ENCODE data around the gene GJD3.

DNA sequence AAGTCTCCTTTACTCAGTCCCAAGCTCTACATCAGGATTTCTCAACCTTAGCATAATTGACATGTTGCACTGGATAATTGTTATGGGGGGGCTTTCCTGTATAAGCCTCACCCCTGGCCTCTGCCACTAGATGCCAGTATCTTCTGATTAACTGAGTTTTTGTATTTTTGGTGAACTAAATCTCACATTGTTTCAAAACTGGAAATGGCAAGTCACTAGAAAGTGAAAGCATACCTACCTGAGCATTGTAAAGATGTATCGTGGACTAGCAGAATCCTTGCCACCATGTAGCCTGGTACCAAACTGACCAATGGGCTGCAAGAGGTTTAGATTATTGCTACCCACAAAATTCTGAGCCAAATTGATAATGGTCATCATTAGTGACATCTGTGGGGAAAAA, 38.1 kb upstream of the GJD3 start:
- TF ChIP-seq, protein P1, sequence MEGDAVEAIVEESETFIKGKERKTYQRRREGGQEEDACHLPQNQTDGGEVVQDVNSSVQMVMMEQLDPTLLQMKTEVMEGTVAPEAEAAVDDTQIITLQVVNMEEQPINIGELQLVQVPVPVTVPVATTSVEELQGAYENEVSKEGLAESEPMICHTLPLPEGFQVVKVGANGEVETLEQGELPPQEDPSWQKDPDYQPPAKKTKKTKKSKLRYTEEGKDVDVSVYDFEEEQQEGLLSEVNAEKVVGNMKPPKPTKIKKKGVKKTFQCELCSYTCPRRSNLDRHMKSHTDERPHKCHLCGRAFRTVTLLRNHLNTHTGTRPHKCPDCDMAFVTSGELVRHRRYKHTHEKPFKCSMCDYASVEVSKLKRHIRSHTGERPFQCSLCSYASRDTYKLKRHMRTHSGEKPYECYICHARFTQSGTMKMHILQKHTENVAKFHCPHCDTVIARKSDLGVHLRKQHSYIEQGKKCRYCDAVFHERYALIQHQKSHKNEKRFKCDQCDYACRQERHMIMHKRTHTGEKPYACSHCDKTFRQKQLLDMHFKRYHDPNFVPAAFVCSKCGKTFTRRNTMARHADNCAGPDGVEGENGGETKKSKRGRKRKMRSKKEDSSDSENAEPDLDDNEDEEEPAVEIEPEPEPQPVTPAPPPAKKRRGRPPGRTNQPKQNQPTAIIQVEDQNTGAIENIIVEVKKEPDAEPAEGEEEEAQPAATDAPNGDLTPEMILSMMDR (IDR thresholded peaks at IDR 0.05) = no peak
- TF ChIP-seq POLR2A (IDR thresholded peaks at IDR 0.05) = no peak
